Left cardiac atrium (tissue), 4 donors: Measurements from ENCODE around the gene TSPYL2. TPM values are rescaled to one million over a fixed set of nuclear protein-coding genes. Genes with fewer than 3 reads are reported as not detected.

ENCODE experiments used
- ATAC-seq, 2 donors: fragments of 200-7000 bp; cut with Tn5 transposase; one replicate each; pipeline ENCODE4 v1.9.1; 2020; ENCODE audit warnings: mild to moderate bottlenecking in 2 of 2, moderate library complexity in 2 of 2
- DNase-seq: peaks from one replicate; pipeline ENCODE4 v3.0.0-alpha.2; 2020
- intact Hi-C, 2 donors: fragments of 100-400 bp; cut with DNase I; formaldehyde crosslinking; loops; one replicate each; pipeline versions ENCODE4 v1.14.1 to v1.15.1; 2022 to 2023
- long read RNA-seq: library from polyadenylated mRNA; unstranded; transcript quantifications from one replicate; pipeline ENCODE4 v2.0.0, GENCODE V29; 2021
- total RNA-seq, 2 donors: library from RNA; stranded (reverse); fragmentation: NEBNext Ultra II Directional; extraction: Animal tissue kit (Norgen Biotek cat#: 25700); gene quantifications; one replicate each; pipeline ENCODE4 v1.2.1, GENCODE V29; 2021
- donor health status: DM: no; HTN: yes; CAD: no.
- donor health status: DM: no; HTN: yes; CAD: no; lungs with severe emphysema.
- donor health status: DM: yes; HTN: yes; CAD: no.
- donor health status: Dilated cardiomyopathy.

TSPYL2 gene
- 10 to 100 TPM; 33.5 to 37.4 TPM for total RNA-seq
- long read RNA-seq, transcript TSPYL2-201 (7 exons, 2,815 nt), result major isoform, 11 of 18 reads
- long read RNA-seq, partial matches to known transcripts, result 7 of 18 reads
- long read RNA-seq, other reads (novel, unspliced or antisense), result 0 of 18 reads

DNA sequence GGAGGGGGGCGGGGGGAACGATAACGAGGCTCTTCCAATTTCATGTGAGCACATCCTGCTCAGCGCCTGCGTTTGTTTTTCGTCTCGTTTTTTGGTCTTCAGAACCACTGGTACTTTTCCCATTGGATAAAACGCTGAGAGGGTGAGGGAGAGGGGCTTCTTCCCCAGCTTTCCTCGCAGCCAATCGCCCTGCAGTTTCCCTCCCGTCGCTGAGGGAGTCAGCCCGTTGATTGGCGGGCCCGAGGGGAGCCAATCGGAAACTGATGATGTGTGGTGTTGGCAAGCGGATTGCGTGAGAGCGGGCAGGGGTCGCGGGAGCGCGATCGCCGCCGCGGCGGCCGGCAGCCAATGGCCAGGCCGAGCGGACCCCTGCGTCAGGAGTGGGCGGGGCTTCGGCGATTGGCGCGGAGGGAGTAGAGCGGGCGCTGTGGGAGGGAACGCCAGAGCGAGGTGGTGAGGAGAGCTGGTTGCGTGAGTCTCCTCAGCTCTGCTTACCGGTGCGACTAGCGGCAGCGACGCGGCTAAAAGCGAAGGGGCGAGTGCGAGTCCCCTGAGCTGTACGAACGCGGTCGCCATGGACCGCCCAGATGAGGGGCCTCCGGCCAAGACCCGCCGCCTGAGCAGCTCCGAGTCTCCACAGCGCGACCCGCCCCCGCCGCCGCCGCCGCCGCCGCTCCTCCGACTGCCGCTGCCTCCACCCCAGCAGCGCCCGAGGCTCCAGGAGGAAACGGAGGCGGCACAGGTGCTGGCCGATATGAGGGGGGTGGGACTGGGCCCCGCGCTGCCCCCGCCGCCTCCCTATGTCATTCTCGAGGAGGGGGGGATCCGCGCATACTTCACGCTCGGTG lies at the start of gene TSPYL2:
TSS of gene TSPYL2 (plus strand) at position 443 of the 848 bp plus-strand sequence. CDS start at position 575, 132 bp downstream.
- intact Hi-C loops, result no loop called here
- peak; percentile 93 for DNase-seq
- peak; percentile 96 to 97 for ATAC-seq

DNA sequence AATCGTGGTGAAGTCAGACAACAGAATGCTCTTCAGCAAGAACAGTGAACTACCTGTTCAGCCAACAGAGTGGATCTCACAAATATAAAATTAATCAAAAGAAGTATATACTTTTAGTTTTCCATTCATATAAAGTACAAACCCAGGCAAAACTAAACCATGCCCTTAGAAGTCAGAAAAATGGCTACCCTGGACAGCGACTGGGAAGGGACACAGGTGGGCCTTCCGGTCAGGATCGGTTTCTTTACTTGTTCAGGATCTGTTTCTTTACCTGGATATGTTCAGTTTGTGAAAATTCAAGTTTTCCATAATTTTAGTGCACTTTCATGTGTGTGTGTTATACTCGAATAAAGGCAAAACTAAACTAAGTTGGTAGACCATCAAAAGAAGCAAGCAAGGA lies 46.0 kb upstream of the TSPYL2 start:
- no peak for ATAC-seq
- DNase-seq, result no peak
- intact Hi-C loops, result no loop called here

DNA sequence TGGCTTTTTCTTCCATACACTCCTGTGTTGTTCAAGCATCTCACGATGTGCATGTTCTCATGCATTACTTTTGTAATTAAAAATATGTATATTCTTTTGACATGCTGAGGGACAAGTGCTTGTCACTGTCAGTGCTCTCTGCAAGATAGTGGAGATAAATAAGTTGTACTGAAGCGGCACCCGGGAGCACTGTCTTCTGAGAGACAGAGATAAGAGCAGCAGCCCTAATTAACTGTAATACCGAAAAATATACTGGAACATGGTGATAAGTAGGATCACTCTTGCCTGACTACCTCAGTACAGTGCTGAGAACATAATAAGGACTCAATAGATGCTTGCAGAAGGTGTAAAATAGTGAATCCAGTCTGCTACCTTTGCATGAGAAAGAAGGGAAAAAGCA lies 42.9 kb upstream of the TSPYL2 start:
- DNase-seq (no peak), ATAC-seq (no peak)
- intact Hi-C loops, result no loop called here

DNA sequence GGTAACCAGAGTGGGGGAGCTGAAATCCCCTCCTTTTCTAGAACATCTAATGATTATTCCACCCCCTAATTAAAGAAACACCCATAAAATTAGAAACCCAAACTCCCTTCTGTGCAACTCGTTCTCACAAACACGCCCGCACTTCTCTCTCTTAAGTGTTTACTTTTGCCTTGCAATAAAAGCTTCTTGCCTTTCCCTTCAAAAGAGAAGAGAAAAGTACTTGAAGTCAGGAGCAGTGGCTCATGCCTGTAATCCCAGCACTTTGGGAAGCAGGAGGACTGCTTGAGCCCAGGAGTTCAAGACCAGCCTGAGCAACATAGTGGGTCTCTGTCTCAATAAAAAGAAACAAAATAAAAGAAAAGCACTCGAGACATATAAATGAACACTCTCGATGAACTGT lies 37.2 kb upstream of the TSPYL2 start:
- no peak for ATAC-seq
- DNase-seq, result no peak

DNA sequence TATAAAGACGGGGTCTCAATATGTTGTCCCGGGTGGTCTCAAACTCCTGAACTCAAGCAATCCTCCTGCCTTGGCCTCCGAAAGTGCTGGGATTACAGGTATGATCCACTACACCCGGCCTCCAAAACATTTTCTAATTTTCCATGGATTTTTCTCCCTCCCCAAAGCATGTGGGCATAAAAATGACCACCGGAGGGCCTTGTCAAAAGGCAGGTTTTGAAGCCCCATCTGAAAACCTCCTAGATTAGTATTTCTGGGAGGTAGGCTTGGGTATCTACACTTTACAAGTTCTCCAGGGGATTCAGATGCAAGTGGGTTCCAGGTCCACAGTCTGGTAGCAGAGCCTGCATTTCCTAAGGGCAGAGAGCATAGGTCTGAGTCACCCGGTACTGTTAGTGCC lies 34.9 kb upstream of the TSPYL2 start:
- intact Hi-C loops, result no loop called here
- ATAC-seq, result no peak

More for the DNA sequence above, 37.2 kb upstream of the TSPYL2 start:
- intact Hi-C loops, result no loop called here

DNA sequence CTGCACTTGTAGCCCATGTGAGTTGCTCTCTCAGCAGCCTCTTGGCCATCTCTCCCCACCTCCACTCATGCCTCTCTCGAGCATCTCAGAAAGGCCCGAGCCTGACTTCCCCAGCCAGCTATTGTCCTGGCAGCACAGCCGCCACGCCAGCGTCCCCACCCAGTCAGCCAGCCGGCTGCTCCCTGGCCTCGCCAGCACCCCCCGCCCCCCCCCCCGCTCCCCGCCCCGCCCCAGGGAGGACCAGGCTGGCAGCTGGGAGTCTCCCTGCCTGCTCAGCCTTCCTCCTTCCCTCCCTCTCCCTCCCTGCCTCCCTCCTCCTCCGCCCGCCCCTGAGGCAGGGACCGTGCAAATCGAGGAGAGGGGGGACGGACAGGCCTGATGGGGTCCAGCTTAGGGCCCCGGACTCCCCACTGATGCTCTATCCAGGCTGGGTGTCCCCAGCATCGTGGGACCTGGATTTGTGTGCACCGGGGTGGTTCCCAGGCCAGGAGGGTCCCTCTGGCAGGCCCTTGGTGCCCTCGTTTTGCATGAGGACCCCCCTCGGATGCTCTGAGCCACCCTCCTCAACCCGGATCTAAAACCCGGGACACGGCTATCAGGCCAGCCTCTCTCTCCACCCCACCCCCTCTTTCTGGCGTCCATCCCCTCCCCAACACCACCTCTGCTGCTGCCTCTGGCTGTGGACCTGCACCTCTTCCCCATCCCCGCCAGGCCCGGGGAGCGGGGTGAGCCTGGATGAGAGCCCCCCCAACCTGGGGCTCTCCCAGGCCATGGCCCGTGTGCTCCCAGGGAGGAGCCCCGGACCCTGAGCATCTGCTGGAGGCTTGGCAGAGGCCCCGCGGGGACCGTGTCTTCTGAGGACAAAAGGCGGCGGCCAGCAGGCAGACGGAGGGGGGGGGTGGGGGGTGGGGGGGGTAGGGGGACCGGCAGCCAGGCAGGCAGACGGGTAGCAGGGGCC lies 33.7 kb upstream of the TSPYL2 start, which contains the start of gene GPR173:
TSS of gene GPR173 (plus strand) at position 621 of the 958 bp plus-strand sequence. CDS start 27,833 bp downstream, outside the sequence.
- ATAC-seq, result peak; percentile 90 to 98
- intact Hi-C loops, result no loop called here
- peak; percentile 57 for DNase-seq

More for the DNA sequence above, 34.9 kb upstream of the TSPYL2 start:
- DNase-seq, result no peak

DNA sequence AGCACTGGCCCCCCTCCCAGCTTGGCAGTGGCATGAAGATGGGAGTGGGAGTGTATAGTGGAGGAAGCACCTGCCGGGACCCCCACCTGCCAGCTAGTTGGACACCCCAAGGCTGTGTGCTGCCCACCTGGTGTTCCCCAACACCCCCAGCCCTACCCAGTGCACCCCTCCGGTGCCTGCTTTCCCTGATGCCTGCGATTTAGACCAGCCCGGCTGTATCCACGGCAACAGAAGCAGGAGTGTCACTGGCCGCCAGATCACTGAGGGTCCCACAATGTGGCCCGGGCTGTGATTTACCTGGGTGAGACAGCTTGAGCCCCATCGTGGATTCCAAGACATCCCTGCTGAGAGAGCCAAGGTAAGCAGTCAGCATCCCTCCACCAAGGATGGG lies 33.0 kb upstream of the TSPYL2 start:
- DNase-seq (no peak), ATAC-seq (no peak)
- intact Hi-C loops, result no loop called here

DNA sequence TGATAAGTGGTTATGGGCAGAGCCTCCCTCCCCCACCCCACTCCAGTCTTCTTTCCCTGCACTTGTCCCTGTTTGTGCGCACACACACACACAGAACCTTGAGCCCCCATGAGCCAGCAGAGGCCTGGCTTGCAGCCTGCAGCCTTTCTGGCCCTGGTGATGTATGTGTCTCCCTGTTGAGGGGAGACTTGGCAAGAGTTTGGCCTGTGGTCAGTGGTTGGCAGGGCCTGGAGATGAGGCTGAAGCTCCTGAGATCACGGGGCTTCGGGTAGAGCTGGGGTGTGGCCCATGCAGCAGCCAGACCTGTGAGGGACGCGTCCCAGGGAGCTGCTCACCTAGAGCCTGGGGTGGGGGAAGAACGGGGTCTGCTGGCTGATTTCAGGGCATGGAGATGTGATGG lies 31.3 kb upstream of the TSPYL2 start:
- DNase-seq, result no peak
- no peak for ATAC-seq
- intact Hi-C loops, result no loop called here

DNA sequence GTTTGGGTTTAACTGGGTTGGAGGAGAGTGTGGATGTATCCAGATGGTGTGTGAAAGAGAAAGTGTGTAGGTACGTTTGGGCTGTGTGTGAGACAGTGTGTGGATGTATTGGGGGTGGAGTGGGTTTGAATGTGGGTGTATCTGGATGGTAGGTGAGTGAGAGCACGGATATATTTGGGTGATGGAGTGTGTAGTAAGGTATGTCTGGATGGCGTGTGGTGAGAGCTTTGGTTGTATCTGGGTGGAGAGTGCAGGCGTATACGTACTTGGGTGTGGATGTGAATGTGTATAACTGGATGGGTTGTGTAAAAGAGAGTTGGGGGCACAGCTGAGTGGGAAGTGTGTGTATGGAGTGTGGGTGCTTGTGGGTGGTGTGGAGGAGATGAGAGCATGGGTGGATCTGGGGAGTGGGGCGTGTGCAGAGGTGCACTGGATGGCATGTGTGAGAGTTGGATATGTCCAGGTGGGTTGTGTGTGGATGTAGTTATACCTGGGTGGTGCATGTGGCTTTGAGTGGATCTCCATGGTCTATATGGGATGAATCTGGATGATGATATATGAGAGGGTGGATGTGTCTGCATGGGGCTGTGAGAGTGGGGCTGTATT lies 26.8 kb upstream of the TSPYL2 start:
- DNase-seq, result no peak
- intact Hi-C loops, result no loop called here
- no peak for ATAC-seq

DNA sequence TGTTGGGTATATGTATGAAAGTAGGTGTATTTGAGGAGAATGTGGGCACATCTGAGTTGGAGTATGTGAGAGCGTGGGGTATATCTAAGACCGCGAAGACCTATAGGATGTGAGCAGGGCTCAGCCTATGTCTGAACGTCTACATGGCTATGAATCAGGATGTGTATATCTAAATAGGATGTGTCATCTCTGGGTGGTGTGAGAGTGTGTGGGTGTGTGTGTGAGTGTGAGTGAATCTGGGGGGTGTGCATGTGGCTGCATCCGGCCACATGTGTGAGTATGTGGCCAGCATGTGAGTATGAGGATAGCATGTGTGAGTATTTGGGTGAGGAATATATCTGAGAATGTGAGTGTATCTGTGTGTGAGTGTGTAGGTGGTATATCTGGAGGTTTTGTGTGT lies 25.9 kb upstream of the TSPYL2 start:
- no peak for DNase-seq
- no peak for ATAC-seq
- intact Hi-C loops, result no loop called here

DNA sequence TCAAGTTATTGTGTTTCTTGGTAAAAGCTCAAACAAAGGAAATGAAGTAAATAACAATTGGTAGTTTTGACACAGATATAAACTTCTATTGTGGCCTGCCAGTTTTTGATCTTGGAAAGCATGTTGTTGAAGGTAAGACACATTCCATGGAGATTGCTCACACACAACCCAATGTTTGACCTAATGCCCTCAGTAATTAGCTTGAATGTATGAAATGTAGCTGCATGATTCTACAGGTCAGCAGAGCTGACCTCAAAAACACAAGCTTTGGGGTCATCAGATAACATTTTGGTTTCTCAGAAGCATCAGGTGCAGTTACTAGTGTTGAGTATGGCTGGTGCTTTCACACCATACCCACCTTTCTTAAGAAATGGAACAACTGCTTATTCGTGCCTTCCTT lies 17.1 kb upstream of the TSPYL2 start:
- DNase-seq (no peak), ATAC-seq (no peak)
- intact Hi-C loops, result no loop called here

DNA sequence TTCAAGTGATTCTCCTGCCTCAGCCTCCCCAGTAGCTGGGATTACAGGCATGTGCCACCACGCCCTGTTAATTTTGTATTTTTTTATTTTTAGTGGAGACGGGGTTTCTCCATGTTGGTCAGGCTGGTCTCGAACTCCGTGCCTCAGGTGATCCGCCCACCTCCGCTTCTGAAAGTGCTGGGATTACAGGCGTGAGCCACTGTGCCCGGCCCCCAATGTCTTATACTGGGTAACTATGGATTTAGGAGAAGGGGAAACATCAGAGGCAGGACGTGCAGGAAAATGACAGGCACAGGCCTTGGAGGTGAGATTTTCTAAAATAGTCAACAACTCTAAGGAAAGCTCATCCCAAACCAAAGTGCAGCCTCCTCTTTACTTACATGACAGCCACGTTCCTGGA lies 11.1 kb upstream of the TSPYL2 start:
- DNase-seq (no peak), ATAC-seq (no peak)

DNA sequence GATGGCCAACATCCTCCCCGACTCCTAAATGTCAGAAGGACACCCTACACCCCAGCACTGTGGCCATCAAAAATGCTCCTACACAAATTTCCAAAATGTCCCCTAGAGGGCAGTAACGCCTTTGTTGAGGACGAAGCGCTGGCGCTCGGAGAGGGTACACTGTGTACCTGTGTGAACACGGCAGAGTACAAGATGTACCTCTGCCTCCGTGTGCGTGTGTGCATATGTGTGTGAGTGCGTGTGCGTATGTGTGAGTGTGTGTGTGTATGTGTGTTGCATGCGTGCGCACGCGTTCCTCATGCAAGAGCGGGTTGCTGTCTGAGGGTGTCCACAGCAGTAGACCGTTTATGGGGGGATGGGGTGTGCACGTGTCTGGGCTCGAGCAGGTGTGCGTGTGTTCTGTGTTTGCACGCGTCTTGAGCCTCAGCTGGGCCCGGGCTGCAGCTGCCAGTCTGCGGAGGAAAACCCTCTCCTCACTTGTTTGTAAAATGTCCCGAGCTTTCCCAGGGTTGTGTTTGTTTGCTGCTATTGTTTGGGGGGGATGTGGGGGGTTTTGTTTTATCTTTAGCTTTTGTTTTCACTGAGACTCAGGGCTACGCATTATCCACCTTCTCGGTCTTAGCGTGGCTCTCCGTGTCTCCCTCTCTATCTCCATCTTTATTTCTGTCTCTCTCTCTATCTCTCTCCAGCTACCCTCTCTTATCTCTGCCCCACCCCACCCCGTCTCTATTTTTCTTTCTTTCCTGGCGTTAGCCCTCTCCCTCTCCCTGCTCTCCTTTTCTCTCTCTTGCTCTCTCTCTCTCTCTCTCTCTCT lies 10.4 kb upstream of the TSPYL2 start:
- peak; percentile 73 for DNase-seq
- intact Hi-C loops, result loop anchor here in 1 of 2 donors (1.0 kb wide), 1 partner anchor 21 kb away; no protein-coding TSS in a partner anchor
- ATAC-seq, result peak; percentile 84 to 90

More for the DNA sequence above, 11.1 kb upstream of the TSPYL2 start:
- intact Hi-C loops, result loop anchor here in 1 of 2 donors (1.0 kb wide), 1 partner anchor 22 kb away; no protein-coding TSS in a partner anchor

DNA sequence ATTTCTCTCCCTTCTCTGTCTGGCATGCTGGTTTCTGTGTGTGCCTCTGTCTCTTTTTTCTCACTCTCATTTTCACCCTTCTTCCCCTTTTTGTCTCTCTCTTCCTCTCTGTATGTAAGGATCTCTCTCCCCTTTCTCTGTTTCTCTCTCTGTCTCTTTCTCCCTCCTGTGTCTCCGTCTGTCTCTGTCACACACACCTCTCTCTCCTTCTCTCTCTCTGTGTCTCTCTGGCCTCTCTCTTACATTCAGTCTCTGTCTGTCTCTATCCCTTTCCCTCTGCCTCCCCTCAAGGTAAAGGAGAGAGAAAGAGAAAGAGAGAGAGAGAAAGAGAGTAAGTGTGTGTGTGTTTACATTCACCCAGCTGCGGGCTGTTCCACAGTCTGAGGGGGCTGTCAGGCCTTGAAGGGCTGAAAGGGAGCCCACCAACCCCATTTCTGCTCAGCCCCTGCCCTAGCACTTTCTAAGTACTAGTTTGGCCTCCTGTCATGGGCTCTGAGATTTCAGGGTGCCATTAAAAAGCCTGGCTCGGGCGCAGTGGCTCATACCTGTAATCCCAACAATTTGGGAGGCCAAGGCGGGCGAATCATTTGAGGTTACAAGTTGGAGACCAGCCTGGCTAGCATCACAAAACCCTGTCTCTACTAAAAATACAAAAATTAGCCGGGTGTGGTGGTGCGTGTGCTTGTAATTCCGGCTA lies 9.6 kb upstream of the TSPYL2 start:
- intact Hi-C loops, result no loop called here
- ATAC-seq (peak in 1 of 2 donors; percentile 10), DNase-seq (no peak)

DNA sequence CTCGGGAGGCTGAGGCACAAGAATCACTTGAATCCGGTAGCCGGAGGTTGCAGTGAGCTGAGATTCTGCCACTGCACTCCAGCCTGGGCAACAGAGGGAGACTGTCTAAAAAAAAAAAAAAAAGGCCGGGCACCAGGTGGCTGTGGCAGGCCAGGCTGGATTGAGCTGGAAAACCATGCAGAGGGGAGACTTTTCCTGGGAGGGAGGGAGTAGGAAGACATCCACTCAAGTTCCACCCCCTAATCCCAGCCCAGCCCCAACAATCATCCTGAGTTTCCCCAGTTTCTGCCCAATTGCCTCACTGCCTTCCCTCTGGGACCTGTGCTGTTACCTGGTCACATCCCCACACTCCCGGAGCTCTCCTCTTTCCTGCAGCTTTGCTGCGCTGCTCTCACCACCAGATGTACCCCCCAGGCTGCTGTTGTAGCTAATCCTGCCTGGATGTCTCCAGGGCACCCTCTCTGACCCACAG lies 9.0 kb upstream of the TSPYL2 start:
- intact Hi-C loops, result no loop called here
- DNase-seq (no peak), ATAC-seq (no peak)

DNA sequence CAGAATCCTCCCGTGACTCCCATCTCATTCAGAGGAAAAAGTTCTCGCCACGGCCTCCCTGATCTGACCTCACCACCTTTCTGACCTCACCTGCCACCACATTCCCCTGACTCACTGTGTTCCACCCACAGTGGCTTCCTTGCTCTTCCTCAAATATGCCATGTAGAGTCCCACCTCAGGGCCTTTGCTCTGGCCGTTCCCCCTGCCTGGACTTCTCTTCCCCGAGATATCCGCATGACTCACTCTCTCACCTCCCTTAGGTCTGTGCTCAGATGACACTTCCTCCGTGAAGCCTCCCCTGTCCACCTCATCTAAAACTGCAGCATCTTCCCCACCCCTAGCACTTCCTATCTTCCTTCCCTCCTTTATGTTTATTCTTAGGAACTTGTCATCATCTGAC lies 7.2 kb upstream of the TSPYL2 start:
- intact Hi-C loops, result no loop called here
- DNase-seq (no peak), ATAC-seq (no peak)

DNA sequence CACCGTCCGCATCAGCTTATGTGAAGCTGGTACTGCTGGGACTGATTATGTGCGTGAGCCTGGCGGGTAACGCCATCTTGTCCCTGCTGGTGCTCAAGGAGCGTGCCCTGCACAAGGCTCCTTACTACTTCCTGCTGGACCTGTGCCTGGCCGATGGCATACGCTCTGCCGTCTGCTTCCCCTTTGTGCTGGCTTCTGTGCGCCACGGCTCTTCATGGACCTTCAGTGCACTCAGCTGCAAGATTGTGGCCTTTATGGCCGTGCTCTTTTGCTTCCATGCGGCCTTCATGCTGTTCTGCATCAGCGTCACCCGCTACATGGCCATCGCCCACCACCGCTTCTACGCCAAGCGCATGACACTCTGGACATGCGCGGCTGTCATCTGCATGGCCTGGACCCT lies 5.5 kb upstream of the TSPYL2 start:
- no peak for DNase-seq
- no peak for ATAC-seq
- intact Hi-C loops, result no loop called here
